ENCODE data around the gene GPI. TPM values are rescaled to one million over a fixed set of nuclear protein-coding genes. Genes with fewer than 3 reads are reported as not detected.

Gene GPI
- 151 and 177 TPM in 2 replicates for total RNA-seq

DNA sequence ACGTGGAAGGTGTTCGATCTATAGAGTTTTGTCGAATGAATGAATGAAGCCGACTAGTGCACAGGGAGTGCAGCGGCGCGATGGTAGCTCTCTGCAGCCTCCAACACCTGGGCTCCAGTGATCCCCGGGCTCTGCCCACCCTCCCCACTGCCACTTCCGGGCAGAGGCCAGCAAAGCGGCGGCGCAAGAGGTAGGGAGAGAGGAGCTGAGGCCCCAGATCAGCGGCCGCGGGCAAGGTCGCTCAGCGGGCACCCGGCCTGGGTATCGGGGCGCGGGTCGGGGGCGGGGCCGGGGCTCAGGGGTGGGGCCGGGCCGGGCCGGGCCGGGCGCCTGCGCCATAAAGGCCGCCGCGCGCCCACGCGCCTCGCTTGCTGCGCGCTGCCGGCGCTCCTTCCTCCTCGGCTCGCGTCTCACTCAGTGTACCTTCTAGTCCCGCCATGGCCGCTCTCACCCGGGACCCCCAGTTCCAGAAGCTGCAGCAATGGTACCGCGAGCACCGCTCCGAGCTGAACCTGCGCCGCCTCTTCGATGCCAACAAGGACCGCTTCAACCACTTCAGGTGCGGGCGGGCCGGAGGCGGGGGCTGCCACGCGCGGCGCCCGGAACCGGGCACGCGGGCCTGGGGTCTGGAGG is at the start of gene GPI:
TSS of gene GPI (plus strand) at position 367 of the 633 bp plus-strand sequence. CDS start at position 438, 71 bp downstream.

GRCh38 chr19:34404109-34404909 is 39.3 kb downstream of the GPI start, which contains the start of gene PDCD2L:
Gene PDCD2L, plus strand, starts transcription at chr19:34404399. Its CDS starts 32 bp downstream, at chr19:34404431.

Other genes starting within 250 kb of the GPI start
- gene LSM14A, start 192.7 kb upstream of the GPI start, total RNA-seq: 60.0 and 67.8 TPM in 2 replicates
- gene GARRE1, start 110.6 kb upstream of the GPI start, total RNA-seq: 14.5 and 19.3 TPM in 2 replicates
- 6.4 and 7.4 TPM in 2 replicates for gene PDCD2L, start 39.2 kb downstream of the GPI start, total RNA-seq
- gene UBA2, start 63.2 kb downstream of the GPI start, total RNA-seq: 106 and 110 TPM in 2 replicates
- 36.4 and 39.6 TPM in 2 replicates for gene WTIP, start 116.6 kb downstream of the GPI start, total RNA-seq